Calu3 (cell line): ENCODE measurements around the gene ALCAM. TPM values are rescaled to one million over a fixed set of nuclear protein-coding genes. Genes with fewer than 3 reads are reported as not detected.

ENCODE experiments used
- BruUV-seq: library from RNA; stranded (reverse); fragments of 400-500 nt; replicated peaks from 2 replicates; lab custom pipeline; 2021; lab: Mats Ljungman, UMichigan
- CTCF ChIA-PET: fragments of 300-600 bp; sonication (Branson Sonifier 250); formaldehyde crosslinking; loops from one replicate; lab custom pipeline; 2022; ENCODE audit warnings: antibody characterized with exemption; lab: Charles Lee
- DNase-seq: peaks from one replicate; pipeline ENCODE4 v3.0.0; 2022
- H3K27ac Mint-ChIP-seq: one replicate; pipeline ENCODE4 v1.8.0; 2022; ENCODE audit warnings: mixed read lengths; ENCODE audit not compliant: unreplicated experiment
- H3K27me3 Mint-ChIP-seq: one replicate; pipeline ENCODE4 v1.8.0; 2022; ENCODE audit warnings: mixed read lengths; ENCODE audit not compliant: unreplicated experiment
- H3K36me3 Mint-ChIP-seq: one replicate; pipeline ENCODE4 v1.8.0; 2022; ENCODE audit warnings: mild to moderate bottlenecking, moderate library complexity, mixed read lengths; ENCODE audit not compliant: insufficient read depth, unreplicated experiment
- H3K4me1 Mint-ChIP-seq: one replicate; pipeline ENCODE4 v1.8.0; 2022; ENCODE audit warnings: mild to moderate bottlenecking, low read depth, mixed read lengths; ENCODE audit not compliant: unreplicated experiment
- H3K4me3 Mint-ChIP-seq: one replicate; pipeline ENCODE4 v1.8.0; 2022; ENCODE audit warnings: mild to moderate bottlenecking, low read depth, moderate library complexity, mixed read lengths; ENCODE audit not compliant: unreplicated experiment
- H3K9me3 Mint-ChIP-seq: one replicate; pipeline ENCODE4 v1.8.0; 2022; ENCODE audit warnings: low read depth, mixed read lengths; ENCODE audit not compliant: unreplicated experiment
- CTCF ChIP-seq: fragments of 200-600 bp; IDR thresholded peaks from one replicate; pipeline ENCODE4 v1.8.0; 2022; ENCODE audit warnings: antibody characterized with exemption; ENCODE audit not compliant: unreplicated experiment
- intact Hi-C: fragments of 100-400 bp; cut with micrococcal nuclease; formaldehyde crosslinking; loops from one replicate; pipeline ENCODE4 v1.10.0; 2022; ENCODE audit not compliant: unreplicated experiment
- total RNA-seq: library from RNA; stranded (reverse); gene quantifications from 2 replicates; pipeline ENCODE4 v1.2.3, GENCODE V29; 2022

ALCAM gene
- total RNA-seq, 1 experiment from 2014 or later: 166 TPM

GRCh38 chr3:105424412-105425152 lies 57.9 kb downstream of the ALCAM start:
- Mint-ChIP-seq H3K9me3 (no peaks in the 10 kb centered on the region), H3K27ac (no peak overlapping the region), H3K4me1 (peaks cover 17% of the 10 kb centered on the region), H3K27me3 (no peaks in the 10 kb centered on the region), H3K4me3 (no peak overlapping the region), H3K36me3 (no peaks in the 10 kb centered on the region)
- DNase-seq: no peak
- no peak for TF ChIP-seq CTCF
- intact Hi-C loops: no loop called here
- BruUV-seq: no TSS peak
- CTCF ChIA-PET: no interaction called here

GRCh38 chr3:105425153-105425502 lies 58.4 kb downstream of the ALCAM start:
- DNase-seq: no peak
- Mint-ChIP-seq H3K36me3 (no peaks in the 10 kb centered on the region), H3K27me3 (no peaks in the 10 kb centered on the region), H3K4me1 (peaks cover 17% of the 10 kb centered on the region), H3K9me3 (no peaks in the 10 kb centered on the region), H3K27ac (no peak overlapping the region), H3K4me3 (no peak overlapping the region)
- intact Hi-C loops: no loop called here
- no peak for TF ChIP-seq CTCF
- no TSS peak for BruUV-seq
- CTCF ChIA-PET: interaction anchor here (1.2 kb wide), 1 partner anchor 17 kb away, joined by 4 read pairs; no protein-coding TSS in a partner anchor

GRCh38 chr3:105427332-105427731 lies 60.6 kb downstream of the ALCAM start:
- Mint-ChIP-seq H3K27me3 (no peaks in the 10 kb centered on the region), H3K4me3 (no peak overlapping the region), H3K36me3 (no peaks in the 10 kb centered on the region), H3K27ac (peak overlapping the region; percentile 16), H3K9me3 (no peaks in the 10 kb centered on the region), H3K4me1 (peaks cover 8% of the 10 kb centered on the region)
- no peak for DNase-seq
- CTCF ChIA-PET: no interaction called here
- intact Hi-C loops: no loop called here
- no peak for TF ChIP-seq CTCF
- no TSS peak for BruUV-seq

- no peak for DNase-seq
- BruUV-seq: no TSS peak
- H3K4me3 Mint-ChIP-seq: no peak overlapping the region
- no peaks in the 10 kb centered on the region for H3K9me3 Mint-ChIP-seq
- H3K36me3 Mint-ChIP-seq: no peaks in the 10 kb centered on the region
- no peak for TF ChIP-seq CTCF
- CTCF ChIA-PET: no interaction called here
- peaks cover 8% of the 10 kb centered on the region for H3K4me1 Mint-ChIP-seq
- H3K27me3 Mint-ChIP-seq: no peaks in the 10 kb centered on the region
- H3K27ac Mint-ChIP-seq: no peak overlapping the region
- intact Hi-C loops: no loop called here
Measured at GRCh38 chr3:105429034-105429762, 62.5 kb downstream of the ALCAM start.
